Measurements from ENCODE around the gene MEF2A. TPM values are rescaled to one million over a fixed set of nuclear protein-coding genes. Genes with fewer than 3 reads are reported as not detected.

Gene MEF2A
- total and polyA plus RNA-seq, 9 of the 15 experiments (the other 6 are each of a cell fraction or from before 2014, with no cell fraction given), result 1.6 to 18.7 (median 8.7) TPM

DNA sequence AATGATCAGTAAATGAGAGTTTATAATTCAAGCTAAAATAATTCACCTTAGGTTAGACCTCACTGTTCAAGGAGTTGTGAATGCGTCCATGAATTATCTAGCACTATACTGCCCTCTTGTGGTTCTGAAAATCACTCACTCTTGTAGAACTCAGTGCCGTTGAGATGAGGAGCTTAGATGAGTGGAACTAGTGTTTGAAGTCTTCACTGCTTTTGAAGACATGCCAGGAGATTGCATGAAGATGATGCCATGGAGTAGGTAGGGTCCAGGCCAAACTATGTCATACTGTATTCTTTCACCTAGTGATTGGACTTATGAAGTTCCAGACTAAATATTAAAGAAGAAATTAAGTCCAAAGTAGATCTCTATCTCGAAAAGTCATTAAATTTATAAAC, 138.7 kb downstream of the MEF2A start:
- Histone ChIP-seq H2AFZ (ENCODE audit: low read depth, low read length) (no peak overlapping the region), H3K9ac (ENCODE audit: insufficient read depth in 1 of 2, low read depth in 2 of 2, low read length in 2 of 2) (no peak overlapping the region), H4K20me1 (replicated peaks; ENCODE audit: control insufficient read depth, insufficient read depth, low read length) (no peaks in the 10 kb centered on the region), H3K9me3 (replicated peaks; ENCODE audit: control insufficient read depth, insufficient read depth, low read depth, low read length) (no peaks in the 10 kb centered on the region), H3K36me3 (ENCODE audit: control insufficient read depth, insufficient read depth, low read length) (no peaks in the 10 kb centered on the region), H3K27me3 (ENCODE audit: control insufficient read depth in 2 of 2, insufficient read depth in 2 of 2, low read length in 2 of 2) (no peaks in the 10 kb centered on the region), H3K4me2 (ENCODE audit: insufficient read depth, low read length) (no peak overlapping the region), H3K4me3 (no peak overlapping the region), H3K79me2 (ENCODE audit: control insufficient read depth, insufficient read depth, low read length) (no peaks in the 10 kb centered on the region), H3K27ac (ENCODE audit: extremely low read depth, low read depth, low read length) (peak overlapping the region; percentile 40; the same call in 1 of the 3 replicates), H3K4me1 (replicated peaks in 1 of 2; ENCODE audit: control insufficient read depth in 2 of 2, insufficient read depth in 2 of 2, low read length in 2 of 2) (peaks cover 0 to 6% of the 10 kb centered on the region in 2 experiments; a peak in 3 of 5 replicates), H3K9me1 (ENCODE audit: control insufficient read depth, insufficient read depth, low read length) (no peaks in the 10 kb centered on the region)
- ChIA-PET POLR2A (interaction anchor here (0.8 to 1.9 kb wide), 6 partner anchors 12 to 432 kb away, joined by 3 to 6 read pairs (median 4); partner anchors contain the start of gene MEF2A), CTCF (ENCODE audit: low intra/inter-chr PET ratio) (interaction anchor here (0.6 to 2.6 kb wide), 5 partner anchors 51 to 432 kb away, joined by 3 to 27 read pairs (median 6); no protein-coding TSS in a partner anchor)
- BruUV-seq (replicated peaks), result no TSS peak
- WGBS (ENCODE audit: insufficient coverage, low coverage, missing lambda C conversion rate), result 19% methylated on average over 3 of the region's 3 CpGs
- DNase-seq (ENCODE audit: extremely low read depth in 1 of 4, low spot score in 3 of 4), result peak; percentile 55 to 83 (median 58)
- peak; percentile 94 for ATAC-seq
- intact Hi-C loops (cut with micrococcal nuclease), result loop anchor here (1.0 to 10.0 kb wide), 6 partner anchors 52 to 431 kb away; partner anchors contain the start of gene MEF2A
- peak; percentile 83 for FAIRE-seq
- in situ Hi-C loops (cut with MboI), result no loop called here
- TF ChIP-seq ZKSCAN8 (CRISPR knock-in tag; IDR thresholded peaks at IDR 0.05), result no peak
- TF ChIP-seq ZNF589 (CRISPR knock-in tag; IDR thresholded peaks at IDR 0.05; ENCODE audit: low read depth), result 0 out of 2 replicates have a peak, but pooled peaks have one; percentile 50
- TF ChIP-seq ASH1L (IDR thresholded peaks at IDR 0.05; ENCODE audit: borderline replicate concordance, low read depth, partially characterized antibody), result no peak
- TF ChIP-seq ZBTB1 (CRISPR knock-in tag; IDR thresholded peaks at IDR 0.05; ENCODE audit: borderline replicate concordance, low read depth), result no peak
- no peak for TF ChIP-seq ILF3 (IDR thresholded peaks at IDR 0.05; ENCODE audit: borderline replicate concordance)
- TF ChIP-seq CREM (IDR thresholded peaks at IDR 0.05; ENCODE audit: low read depth), result no peak
- TF ChIP-seq RBBP5 (IDR thresholded peaks at IDR 0.05; ENCODE audit: borderline replicate concordance, insufficient read depth, low read length, poor library complexity, severe bottlenecking), result no peak
- TF ChIP-seq, protein P1, sequence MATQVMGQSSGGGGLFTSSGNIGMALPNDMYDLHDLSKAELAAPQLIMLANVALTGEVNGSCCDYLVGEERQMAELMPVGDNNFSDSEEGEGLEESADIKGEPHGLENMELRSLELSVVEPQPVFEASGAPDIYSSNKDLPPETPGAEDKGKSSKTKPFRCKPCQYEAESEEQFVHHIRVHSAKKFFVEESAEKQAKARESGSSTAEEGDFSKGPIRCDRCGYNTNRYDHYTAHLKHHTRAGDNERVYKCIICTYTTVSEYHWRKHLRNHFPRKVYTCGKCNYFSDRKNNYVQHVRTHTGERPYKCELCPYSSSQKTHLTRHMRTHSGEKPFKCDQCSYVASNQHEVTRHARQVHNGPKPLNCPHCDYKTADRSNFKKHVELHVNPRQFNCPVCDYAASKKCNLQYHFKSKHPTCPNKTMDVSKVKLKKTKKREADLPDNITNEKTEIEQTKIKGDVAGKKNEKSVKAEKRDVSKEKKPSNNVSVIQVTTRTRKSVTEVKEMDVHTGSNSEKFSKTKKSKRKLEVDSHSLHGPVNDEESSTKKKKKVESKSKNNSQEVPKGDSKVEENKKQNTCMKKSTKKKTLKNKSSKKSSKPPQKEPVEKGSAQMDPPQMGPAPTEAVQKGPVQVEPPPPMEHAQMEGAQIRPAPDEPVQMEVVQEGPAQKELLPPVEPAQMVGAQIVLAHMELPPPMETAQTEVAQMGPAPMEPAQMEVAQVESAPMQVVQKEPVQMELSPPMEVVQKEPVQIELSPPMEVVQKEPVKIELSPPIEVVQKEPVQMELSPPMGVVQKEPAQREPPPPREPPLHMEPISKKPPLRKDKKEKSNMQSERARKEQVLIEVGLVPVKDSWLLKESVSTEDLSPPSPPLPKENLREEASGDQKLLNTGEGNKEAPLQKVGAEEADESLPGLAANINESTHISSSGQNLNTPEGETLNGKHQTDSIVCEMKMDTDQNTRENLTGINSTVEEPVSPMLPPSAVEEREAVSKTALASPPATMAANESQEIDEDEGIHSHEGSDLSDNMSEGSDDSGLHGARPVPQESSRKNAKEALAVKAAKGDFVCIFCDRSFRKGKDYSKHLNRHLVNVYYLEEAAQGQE (IDR thresholded peaks at IDR 0.05; ENCODE audit: borderline replicate concordance), result peak; percentile 64; the same call in 1 of the 2 replicates
- TF ChIP-seq, protein P1 (CRISPR knock-in tag; IDR thresholded peaks at IDR 0.05; ENCODE audit: low read depth), result no peak
- TF ChIP-seq JUNB (CRISPR knock-in tag; conservative IDR thresholded peaks at IDR 0.05), result no peak
- TF ChIP-seq, protein P2, sequence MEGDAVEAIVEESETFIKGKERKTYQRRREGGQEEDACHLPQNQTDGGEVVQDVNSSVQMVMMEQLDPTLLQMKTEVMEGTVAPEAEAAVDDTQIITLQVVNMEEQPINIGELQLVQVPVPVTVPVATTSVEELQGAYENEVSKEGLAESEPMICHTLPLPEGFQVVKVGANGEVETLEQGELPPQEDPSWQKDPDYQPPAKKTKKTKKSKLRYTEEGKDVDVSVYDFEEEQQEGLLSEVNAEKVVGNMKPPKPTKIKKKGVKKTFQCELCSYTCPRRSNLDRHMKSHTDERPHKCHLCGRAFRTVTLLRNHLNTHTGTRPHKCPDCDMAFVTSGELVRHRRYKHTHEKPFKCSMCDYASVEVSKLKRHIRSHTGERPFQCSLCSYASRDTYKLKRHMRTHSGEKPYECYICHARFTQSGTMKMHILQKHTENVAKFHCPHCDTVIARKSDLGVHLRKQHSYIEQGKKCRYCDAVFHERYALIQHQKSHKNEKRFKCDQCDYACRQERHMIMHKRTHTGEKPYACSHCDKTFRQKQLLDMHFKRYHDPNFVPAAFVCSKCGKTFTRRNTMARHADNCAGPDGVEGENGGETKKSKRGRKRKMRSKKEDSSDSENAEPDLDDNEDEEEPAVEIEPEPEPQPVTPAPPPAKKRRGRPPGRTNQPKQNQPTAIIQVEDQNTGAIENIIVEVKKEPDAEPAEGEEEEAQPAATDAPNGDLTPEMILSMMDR (IDR thresholded peaks at IDR 0.05 in 2 of 3, conservative IDR thresholded peaks at IDR 0.05 in 1 of 3; ENCODE audit: insufficient read depth in 2 of 3, low read depth in 1 of 3, low read length in 3 of 3), result peak; percentile 60 to 78 (median 73)
- TF ChIP-seq HLTF (IDR thresholded peaks at IDR 0.05), result no peak
- no peak for TF ChIP-seq BACH1 (tag; IDR thresholded peaks at IDR 0.05)

Data from K562 (cell line).